ENCODE results near the gene INHBA. TPM values are rescaled to one million over a fixed set of nuclear protein-coding genes. Genes with fewer than 3 reads are reported as not detected.

INHBA gene
- total RNA-seq, 1 donor from 2014 or later, result 81.2 TPM

GRCh38 chr7:41705109-41705901, 2.4 kb upstream of the INHBA start:
- Histone ChIP-seq H3K9me3 (no peaks in the 10 kb centered on the region), H3K4me1 (peaks cover 16% of the 10 kb centered on the region), H3K27ac (peak overlapping the region; percentile 82), H3K27me3 (ENCODE audit: low read depth) (no peaks in the 10 kb centered on the region), H3K4me3 (peak overlapping the region; percentile 67), H3K36me3 (no peaks in the 10 kb centered on the region)
- peak; percentile 97 for ATAC-seq
- peak; percentile 94 for DNase-seq
- TF ChIP-seq, protein P1, sequence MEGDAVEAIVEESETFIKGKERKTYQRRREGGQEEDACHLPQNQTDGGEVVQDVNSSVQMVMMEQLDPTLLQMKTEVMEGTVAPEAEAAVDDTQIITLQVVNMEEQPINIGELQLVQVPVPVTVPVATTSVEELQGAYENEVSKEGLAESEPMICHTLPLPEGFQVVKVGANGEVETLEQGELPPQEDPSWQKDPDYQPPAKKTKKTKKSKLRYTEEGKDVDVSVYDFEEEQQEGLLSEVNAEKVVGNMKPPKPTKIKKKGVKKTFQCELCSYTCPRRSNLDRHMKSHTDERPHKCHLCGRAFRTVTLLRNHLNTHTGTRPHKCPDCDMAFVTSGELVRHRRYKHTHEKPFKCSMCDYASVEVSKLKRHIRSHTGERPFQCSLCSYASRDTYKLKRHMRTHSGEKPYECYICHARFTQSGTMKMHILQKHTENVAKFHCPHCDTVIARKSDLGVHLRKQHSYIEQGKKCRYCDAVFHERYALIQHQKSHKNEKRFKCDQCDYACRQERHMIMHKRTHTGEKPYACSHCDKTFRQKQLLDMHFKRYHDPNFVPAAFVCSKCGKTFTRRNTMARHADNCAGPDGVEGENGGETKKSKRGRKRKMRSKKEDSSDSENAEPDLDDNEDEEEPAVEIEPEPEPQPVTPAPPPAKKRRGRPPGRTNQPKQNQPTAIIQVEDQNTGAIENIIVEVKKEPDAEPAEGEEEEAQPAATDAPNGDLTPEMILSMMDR (IDR thresholded peaks at IDR 0.05), result peak; percentile 67
- intact Hi-C loops (cut with DNase I), result no loop called here

DNA sequence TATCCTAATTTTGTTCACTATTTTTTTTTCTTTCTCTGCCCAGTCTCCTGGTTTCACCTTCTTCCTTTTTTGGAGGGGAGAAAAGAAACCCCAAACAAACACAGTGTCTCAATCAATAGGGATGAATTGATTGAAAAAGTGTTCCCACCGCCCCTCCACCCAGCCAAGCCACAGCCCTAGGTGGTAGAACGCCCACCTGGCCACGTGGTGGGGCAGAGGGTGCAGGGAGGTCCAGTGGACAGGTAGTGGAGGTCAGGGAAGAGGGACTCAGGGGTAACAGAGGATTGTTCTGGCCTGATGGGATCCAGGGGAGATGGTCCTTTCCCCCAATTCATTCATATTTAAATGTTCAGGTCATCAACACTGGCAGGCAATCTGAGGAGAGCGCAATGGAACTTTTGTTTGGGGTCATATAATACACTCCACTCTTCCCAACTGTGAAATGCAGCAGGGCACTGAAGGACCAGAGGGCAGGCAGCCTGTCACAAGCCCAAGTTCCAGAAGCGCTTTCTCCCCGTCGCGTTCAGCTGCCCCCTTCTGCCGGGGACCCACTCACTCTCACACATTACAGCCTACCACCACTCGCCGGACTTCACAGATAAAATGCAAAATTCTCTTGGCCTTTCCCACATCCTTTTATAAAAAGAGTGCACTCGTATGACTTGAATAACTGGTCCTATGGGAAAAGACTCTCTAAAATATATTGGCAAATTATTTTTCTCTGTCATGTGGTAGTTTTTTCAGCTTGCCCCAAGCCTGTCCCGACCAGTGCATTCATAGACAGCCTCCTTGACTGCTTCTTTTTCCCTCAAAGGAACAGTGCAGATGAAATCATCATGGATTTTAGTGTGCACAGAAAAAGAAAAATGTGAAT, 1.6 kb downstream of the INHBA start:
- Histone ChIP-seq H3K4me1 (peaks cover 24% of the 10 kb centered on the region), H3K27ac (peak overlapping the region; percentile 49), H3K27me3 (ENCODE audit: low read depth) (peaks cover 12% of the 10 kb centered on the region), H3K9me3 (no peaks in the 10 kb centered on the region), H3K36me3 (no peaks in the 10 kb centered on the region), H3K4me3 (peak overlapping the region; percentile 38)
- TF ChIP-seq, protein P1 (IDR thresholded peaks at IDR 0.05), result no peak
- no peak for DNase-seq
- ATAC-seq, result no peak
- intact Hi-C loops (cut with DNase I), result no loop called here

GRCh38 chr7:41700044-41700471, 2.8 kb downstream of the INHBA start:
- intact Hi-C loops (cut with DNase I), result no loop called here
- peaks cover 15% of the 10 kb centered on the region for H3K27me3 ChIP-seq (ENCODE audit: low read depth)
- H3K9me3 ChIP-seq, result no peaks in the 10 kb centered on the region
- peaks cover 14% of the 10 kb centered on the region for H3K4me1 ChIP-seq
- no peaks in the 10 kb centered on the region for H3K36me3 ChIP-seq
- peak overlapping the region; percentile 46 for H3K4me3 ChIP-seq
- ATAC-seq (no peak), DNase-seq (no peak)
- TF ChIP-seq, protein P1 (IDR thresholded peaks at IDR 0.05), result no peak
- peak overlapping the region; percentile 64 for H3K27ac ChIP-seq

DNA sequence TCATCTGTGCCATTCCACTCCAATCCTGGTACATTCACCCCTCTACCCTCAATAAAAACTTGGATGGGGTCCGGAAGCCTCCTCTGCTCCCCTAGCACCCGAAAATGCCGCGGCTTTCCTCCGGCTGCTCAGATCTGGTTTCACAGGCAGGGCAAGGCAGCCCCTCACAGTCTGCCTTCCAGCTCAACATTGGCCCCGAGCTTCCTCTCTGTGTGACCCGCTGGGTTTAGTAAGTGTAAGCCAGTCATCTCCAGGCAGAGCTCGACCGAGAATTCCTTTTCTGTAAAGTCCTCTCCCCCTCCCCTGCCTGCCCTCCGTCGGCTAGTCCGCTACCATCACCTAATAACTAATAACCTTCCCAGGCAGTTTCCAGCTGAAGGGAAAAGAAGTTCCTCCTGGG, 3.4 kb downstream of the INHBA start:
- ATAC-seq (peak; percentile 11 to 46), DNase-seq (peak; percentile 47)
- Histone ChIP-seq H3K27me3 (ENCODE audit: low read depth) (peaks cover 15% of the 10 kb centered on the region), H3K36me3 (no peaks in the 10 kb centered on the region), H3K4me3 (peak overlapping the region; percentile 46), H3K9me3 (no peaks in the 10 kb centered on the region), H3K4me1 (peaks cover 10% of the 10 kb centered on the region), H3K27ac (peak overlapping the region; percentile 64)
- intact Hi-C loops (cut with DNase I), result no loop called here
- TF ChIP-seq, protein P1 (IDR thresholded peaks at IDR 0.05), result no peak

DNA sequence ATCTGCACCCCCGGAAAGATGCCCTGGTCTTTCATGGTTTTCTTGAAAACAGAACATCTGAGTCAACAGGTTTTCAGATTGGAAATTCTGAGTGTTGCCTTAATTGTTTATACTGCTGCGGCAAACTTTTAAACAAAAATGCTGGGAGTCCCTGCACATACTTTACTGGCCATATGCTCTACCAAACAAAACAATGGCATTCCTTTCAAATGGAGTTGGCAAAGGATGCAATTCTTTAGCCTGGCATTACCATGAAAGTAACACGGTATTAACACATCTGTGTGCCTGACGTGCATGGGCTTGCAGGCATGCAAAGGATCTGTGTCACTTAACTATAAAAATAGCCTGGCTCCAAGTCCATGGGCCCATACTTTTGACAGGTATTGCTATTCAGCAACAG, 4.2 kb downstream of the INHBA start:
- no peak overlapping the region for H3K27ac ChIP-seq

More for the DNA sequence above, 4.2 kb downstream of the INHBA start:
- Histone ChIP-seq H3K9me3 (no peaks in the 10 kb centered on the region), H3K36me3 (no peaks in the 10 kb centered on the region), H3K27me3 (ENCODE audit: low read depth) (peaks cover 15% of the 10 kb centered on the region), H3K4me1 (peaks cover 10% of the 10 kb centered on the region), H3K4me3 (peak overlapping the region; percentile 46)
- ATAC-seq (no peak), DNase-seq (no peak)
- TF ChIP-seq, protein P1 (IDR thresholded peaks at IDR 0.05), result no peak
- intact Hi-C loops (cut with DNase I), result no loop called here

Measured in lower lobe of right lung (tissue), 2 donors.